HepG2 (cell line): ENCODE results near the gene OLFM4.

Experiments
- CREB1 ChIP-seq, 2 experiments: fragments of 450-650 bp in 1 of 2; IDR thresholded peaks; 2 replicates each; pipeline ENCODE4 v1.6.1; 2016 to 2017; ENCODE audit warnings: control low read depth in 1 of 2, mild to moderate bottlenecking in 1 of 2, missing compliant biosample characterization in 1 of 2, missing genetic modification characterization in 1 of 2
- ZFP37 ChIP-seq: sonication (generic); formaldehyde crosslinking; IDR thresholded peaks from 2 replicates; pipeline ENCODE4 v1.4.0; 2020; ENCODE audit warnings: missing genetic modification reagents, borderline replicate concordance

DNA sequence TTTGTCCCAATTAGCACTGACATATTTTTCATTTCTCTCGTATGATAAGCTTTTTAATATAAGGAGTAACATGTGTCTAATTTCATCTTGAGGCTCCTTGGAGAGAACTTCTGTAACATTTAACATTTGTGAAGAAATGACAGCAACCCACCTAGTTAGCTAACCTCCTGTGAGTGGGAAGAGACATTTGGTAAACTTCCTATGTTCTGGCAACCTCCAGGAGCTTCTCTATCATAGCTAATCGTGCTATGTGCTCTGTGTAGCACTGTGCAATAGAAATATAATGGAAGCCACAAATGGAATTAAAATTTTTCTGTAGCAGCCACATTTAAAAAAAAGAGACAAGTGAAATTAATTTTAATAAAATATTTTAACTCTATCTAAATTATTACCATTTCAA is 5.4 kb upstream of the OLFM4 start:
- TF ChIP-seq ZFP37 (CRISPR knock-in tag), result no peak
- TF ChIP-seq CREB1 (IDR thresholded peaks at IDR 0.05), result no peak
- TF ChIP-seq CREB1 (CRISPR knock-in tag; IDR thresholded peaks at IDR 0.05), result no peak
